Activated T-cell treated with anti-CD3 and anti-CD28 coated beads, Interleukin-2, amount 50 U/mL, for 24 hours (primary cell): ENCODE measurements around the gene KCNG2.
A peak's percentile ranks its signal among the peaks of the same experiment; 100 is the strongest.

ENCODE experiments used
- DNase-seq: peaks from one replicate; pipeline ENCODE4 v3.0.0-alpha.2; 2020
- H3K27ac Mint-ChIP-seq: 2 replicates; pipeline ENCODE4 v1.8.0; 2020; ENCODE audit warnings: mild to moderate bottlenecking, mixed read lengths
- H3K27me3 Mint-ChIP-seq: 2 replicates; pipeline ENCODE4 v1.8.0; 2020; ENCODE audit warnings: mixed read lengths
- H3K36me3 Mint-ChIP-seq: 2 replicates; pipeline ENCODE4 v1.8.0; 2020; ENCODE audit warnings: low read depth, mixed read lengths
- H3K4me1 Mint-ChIP-seq: 2 replicates; pipeline ENCODE4 v1.8.0; 2020; ENCODE audit warnings: low read depth, mixed read lengths
- H3K4me3 Mint-ChIP-seq: 2 replicates; pipeline ENCODE4 v1.8.0; 2020; ENCODE audit warnings: mild to moderate bottlenecking, moderate library complexity, mixed read lengths
- H3K9me3 Mint-ChIP-seq: 2 replicates; pipeline ENCODE4 v1.8.0; 2020; ENCODE audit warnings: mixed read lengths

KCNG2 gene

DNA sequence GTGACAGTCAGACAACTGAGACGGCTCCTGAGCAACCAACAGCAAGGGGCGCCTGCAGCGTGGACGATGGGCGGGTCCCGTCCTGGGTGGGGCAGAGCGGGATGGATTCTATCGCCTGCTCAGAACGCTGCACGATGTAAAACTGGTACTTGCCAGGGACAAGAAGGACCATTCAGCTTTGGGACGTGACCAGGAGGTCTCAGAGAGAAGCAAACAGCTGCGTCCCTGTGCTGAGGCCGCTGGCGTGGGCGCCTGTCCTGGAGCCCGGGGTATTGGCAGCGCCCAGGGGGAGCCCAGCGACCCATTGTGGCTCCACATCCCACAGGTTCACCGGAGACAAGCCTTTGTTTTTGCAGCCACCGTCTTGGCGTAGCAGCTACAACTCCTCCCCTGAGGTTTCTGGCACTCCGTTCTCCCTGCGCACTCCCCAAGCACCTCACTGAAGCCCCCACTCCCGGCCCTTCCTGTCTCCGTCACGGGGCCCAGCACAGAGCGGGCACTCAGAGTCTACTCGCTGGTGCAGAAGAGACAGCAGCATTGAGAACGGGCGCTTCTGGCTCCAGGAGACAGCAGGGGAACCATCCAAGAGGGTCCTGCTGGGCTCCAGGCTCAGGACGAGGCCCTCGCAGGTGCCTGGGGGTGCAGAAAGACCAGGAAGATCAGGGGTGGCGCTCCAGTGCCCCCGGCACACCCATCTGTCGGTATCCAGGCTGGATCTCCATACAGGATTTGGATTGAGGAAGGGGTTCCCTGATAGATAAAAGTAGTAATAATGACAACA is 22.1 kb upstream of the KCNG2 start:
- H3K27me3 Mint-ChIP-seq, result peaks cover 35% of the 10 kb centered on the region
- H3K36me3 Mint-ChIP-seq, result no peaks in the 10 kb centered on the region
- no peak for DNase-seq
- H3K27ac Mint-ChIP-seq, result no peak overlapping the region
- no peaks in the 10 kb centered on the region for H3K4me1 Mint-ChIP-seq
- no peak overlapping the region for H3K4me3 Mint-ChIP-seq
- no peaks in the 10 kb centered on the region for H3K9me3 Mint-ChIP-seq

DNA sequence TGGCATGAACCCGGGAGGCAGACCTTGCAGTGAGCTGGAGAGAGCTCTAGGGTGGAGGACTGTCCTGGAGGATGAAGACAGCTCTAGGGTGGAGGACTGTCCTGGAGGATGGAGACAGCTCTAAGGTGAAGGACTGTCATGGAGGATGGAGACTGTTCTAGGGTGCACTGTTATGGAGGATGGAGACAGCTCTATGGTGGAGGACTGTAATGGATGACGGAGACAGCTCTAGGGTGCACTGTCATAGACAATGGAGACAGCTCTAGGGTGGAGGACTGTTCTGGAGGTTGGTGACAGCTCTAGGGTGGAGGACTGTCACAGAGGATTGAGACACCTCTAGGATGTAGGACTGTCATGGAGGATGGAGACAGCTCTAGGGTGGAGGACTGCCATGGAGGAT is 21.1 kb upstream of the KCNG2 start:
- H3K36me3 Mint-ChIP-seq, result no peaks in the 10 kb centered on the region
- DNase-seq, result peak; percentile 3
- H3K27ac Mint-ChIP-seq, result no peak overlapping the region
- no peaks in the 10 kb centered on the region for H3K9me3 Mint-ChIP-seq
- peaks cover 35% of the 10 kb centered on the region for H3K27me3 Mint-ChIP-seq
- H3K4me3 Mint-ChIP-seq, result no peak overlapping the region
- no peaks in the 10 kb centered on the region for H3K4me1 Mint-ChIP-seq

DNA sequence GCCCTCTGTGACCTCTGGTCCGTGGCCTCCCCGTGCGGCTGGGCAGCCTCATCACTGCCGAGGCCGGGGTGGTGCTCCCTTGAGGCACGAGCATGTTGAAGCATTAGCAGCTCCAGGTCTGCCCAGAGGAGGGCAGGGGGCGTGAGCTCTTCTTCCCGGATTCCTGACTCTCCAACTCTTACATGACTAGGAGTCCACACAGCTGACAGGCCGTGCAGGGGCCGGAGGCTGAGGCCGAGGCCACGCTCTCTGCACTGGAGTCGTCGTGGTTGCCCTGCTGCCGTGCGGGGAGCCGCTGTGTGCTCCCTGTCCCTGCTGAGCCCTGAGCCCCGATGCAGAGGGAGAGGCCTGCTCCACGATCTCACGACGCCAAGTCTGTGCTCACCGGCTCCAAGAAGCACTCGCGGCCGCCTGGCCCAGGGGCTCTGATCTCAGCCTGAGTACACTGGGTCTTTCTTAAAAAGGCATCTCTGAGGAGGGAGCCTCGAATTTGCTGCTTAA is 19.4 kb upstream of the KCNG2 start:
- no peak overlapping the region for H3K27ac Mint-ChIP-seq
- H3K4me3 Mint-ChIP-seq, result no peak overlapping the region
- H3K9me3 Mint-ChIP-seq, result no peaks in the 10 kb centered on the region
- peaks cover 24% of the 10 kb centered on the region for H3K27me3 Mint-ChIP-seq
- DNase-seq, result peak; percentile 14
- H3K36me3 Mint-ChIP-seq, result no peaks in the 10 kb centered on the region
- no peaks in the 10 kb centered on the region for H3K4me1 Mint-ChIP-seq

- no peak overlapping the region for H3K4me3 Mint-ChIP-seq
- H3K4me1 Mint-ChIP-seq, result no peaks in the 10 kb centered on the region
- no peak overlapping the region for H3K27ac Mint-ChIP-seq
- peaks cover 24% of the 10 kb centered on the region for H3K27me3 Mint-ChIP-seq
- no peaks in the 10 kb centered on the region for H3K9me3 Mint-ChIP-seq
- H3K36me3 Mint-ChIP-seq, result no peaks in the 10 kb centered on the region
- DNase-seq, result peak; percentile 7
These were observed 18.6 kb upstream of the KCNG2 start for GRCh38 chr18:79779021-79779699.

DNA sequence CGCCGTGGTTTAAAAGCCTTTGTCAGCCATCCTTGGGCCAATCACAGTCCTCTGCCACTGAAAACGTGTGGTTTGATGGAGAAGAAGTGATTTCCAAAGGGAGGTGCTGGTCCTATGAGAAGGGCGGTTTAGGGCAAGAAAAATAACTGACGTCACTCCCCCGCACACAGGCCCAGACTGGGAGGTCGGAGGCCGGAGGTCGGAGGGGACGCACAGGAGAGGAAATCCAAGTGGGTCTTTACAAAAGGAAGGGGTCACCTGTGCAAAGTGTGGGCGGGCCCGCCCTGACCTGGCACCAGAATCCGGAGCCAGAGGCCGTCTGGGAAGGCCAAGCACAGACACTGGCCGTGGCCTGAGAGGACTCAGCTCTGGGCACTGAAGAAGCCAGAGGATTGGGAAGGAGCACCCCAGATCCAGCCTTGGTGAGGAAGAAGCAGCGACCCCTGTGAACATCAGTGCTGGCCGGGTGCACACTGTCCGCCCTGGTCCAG is 18.0 kb upstream of the KCNG2 start:
- H3K36me3 Mint-ChIP-seq, result no peaks in the 10 kb centered on the region
- H3K27me3 Mint-ChIP-seq, result peaks cover 26% of the 10 kb centered on the region
- H3K27ac Mint-ChIP-seq, result no peak overlapping the region
- H3K4me3 Mint-ChIP-seq, result no peak overlapping the region
- no peaks in the 10 kb centered on the region for H3K9me3 Mint-ChIP-seq
- no peaks in the 10 kb centered on the region for H3K4me1 Mint-ChIP-seq
- peak; percentile 15 for DNase-seq

DNA sequence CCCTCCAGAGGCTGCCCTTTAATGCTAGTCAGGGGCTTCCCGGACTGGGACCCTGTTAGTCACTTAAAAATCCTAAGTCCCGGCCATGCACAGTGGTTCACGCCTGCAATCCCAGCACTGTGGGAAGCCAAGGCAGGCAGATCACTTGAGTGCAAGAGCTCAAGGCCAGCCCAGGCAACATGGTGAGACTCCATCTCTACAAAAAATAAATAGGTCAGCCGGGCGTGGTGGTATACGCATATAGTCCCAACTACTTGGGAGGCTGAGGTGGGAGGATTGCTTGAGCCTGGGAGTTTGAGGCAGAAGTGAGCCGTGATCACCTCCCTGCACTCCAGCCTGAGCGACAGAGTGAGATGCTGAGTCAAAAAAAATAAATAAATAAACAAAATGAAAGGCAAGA is 17.2 kb upstream of the KCNG2 start:
- Mint-ChIP-seq H3K9me3 (no peaks in the 10 kb centered on the region), H3K27me3 (peaks cover 34% of the 10 kb centered on the region), H3K4me1 (no peaks in the 10 kb centered on the region), H3K27ac (no peak overlapping the region), H3K4me3 (no peak overlapping the region), H3K36me3 (no peaks in the 10 kb centered on the region)
- peak; percentile 25 for DNase-seq

DNA sequence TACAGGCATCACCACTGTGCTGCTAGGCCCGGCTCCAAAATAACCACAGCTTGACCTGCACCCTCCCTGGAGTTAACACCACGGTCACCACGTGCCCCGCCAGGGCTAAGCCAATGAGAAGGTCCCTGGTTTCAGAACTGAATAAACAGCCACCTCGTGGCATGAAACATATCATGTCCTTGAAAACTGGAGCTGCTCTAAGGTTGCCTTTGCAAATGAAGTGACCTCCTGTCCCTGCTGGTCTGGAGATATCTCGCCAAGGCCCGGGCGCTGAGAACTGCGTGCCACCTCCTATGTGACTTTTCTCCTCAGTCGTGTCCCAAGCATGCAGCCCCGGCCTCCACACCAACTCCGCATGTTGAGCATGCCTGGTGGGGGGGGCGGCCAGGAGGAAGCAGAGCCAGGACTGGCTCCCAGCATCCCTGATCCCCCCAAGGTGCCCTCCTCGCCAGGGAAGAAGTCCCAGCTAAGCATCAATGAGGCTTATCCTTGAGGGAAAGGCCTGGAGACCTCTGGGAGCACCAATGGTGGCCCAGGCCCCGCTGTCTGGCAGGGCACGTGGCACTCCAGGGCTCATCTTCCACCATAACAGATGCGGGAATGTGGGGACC is 16.3 kb upstream of the KCNG2 start:
- Mint-ChIP-seq H3K27me3 (peaks cover 41% of the 10 kb centered on the region), H3K4me3 (no peak overlapping the region)

GRCh38 chr18:79782566-79783308 is 15.0 kb upstream of the KCNG2 start:
- H3K27me3 Mint-ChIP-seq, result peaks cover 42% of the 10 kb centered on the region
- no peaks in the 10 kb centered on the region for H3K9me3 Mint-ChIP-seq
- peaks cover 1% of the 10 kb centered on the region for H3K4me1 Mint-ChIP-seq
- no peaks in the 10 kb centered on the region for H3K36me3 Mint-ChIP-seq
- H3K27ac Mint-ChIP-seq, result no peak overlapping the region
- peak; percentile 21 for DNase-seq
- no peak overlapping the region for H3K4me3 Mint-ChIP-seq

More for the DNA sequence above, 16.3 kb upstream of the KCNG2 start:
- no peaks in the 10 kb centered on the region for H3K4me1 Mint-ChIP-seq
- H3K27ac Mint-ChIP-seq, result no peak overlapping the region
- DNase-seq, result peak; percentile 13
- H3K36me3 Mint-ChIP-seq, result no peaks in the 10 kb centered on the region
- H3K9me3 Mint-ChIP-seq, result no peaks in the 10 kb centered on the region

DNA sequence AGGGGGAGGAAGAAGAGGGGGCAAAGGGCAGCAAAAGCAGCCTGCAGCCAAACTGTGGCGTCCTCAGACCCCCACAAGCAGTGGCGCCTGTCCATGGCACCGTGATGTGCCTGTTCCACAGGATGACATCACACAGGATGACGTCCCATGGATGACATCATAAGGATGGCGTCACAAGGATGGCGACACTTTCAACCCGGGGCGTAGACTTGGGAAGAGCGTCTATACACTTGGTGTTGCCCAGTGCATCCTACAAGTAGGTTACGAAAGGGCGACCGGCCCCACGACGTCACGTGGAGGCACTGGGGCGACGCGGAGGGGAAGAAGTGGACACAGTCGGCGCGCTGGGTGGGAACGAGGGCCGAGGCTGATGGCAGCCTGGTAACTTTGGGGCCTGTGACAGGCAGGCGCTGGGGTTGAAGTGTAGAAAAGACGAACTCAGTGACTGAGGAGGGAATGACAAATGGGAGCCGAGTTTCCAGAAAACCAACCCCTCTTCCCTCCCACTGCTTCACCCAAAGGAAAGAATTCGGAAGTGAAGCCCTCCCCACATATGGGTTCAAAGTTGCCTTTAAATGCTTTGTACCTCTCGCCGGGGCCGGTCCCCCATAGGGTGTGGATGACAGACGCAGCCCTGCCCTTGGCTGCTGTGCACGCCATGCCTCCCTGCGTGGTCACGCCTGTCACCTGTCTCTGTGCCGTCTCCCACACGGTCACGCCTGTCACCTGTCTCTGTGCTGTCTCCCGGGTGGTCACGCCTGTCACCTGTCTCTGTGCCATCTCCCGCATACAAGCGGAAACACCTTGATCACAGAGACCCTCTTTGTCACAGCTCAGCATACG is 13.4 kb upstream of the KCNG2 start:
- peaks cover 47% of the 10 kb centered on the region for H3K27me3 Mint-ChIP-seq

DNA sequence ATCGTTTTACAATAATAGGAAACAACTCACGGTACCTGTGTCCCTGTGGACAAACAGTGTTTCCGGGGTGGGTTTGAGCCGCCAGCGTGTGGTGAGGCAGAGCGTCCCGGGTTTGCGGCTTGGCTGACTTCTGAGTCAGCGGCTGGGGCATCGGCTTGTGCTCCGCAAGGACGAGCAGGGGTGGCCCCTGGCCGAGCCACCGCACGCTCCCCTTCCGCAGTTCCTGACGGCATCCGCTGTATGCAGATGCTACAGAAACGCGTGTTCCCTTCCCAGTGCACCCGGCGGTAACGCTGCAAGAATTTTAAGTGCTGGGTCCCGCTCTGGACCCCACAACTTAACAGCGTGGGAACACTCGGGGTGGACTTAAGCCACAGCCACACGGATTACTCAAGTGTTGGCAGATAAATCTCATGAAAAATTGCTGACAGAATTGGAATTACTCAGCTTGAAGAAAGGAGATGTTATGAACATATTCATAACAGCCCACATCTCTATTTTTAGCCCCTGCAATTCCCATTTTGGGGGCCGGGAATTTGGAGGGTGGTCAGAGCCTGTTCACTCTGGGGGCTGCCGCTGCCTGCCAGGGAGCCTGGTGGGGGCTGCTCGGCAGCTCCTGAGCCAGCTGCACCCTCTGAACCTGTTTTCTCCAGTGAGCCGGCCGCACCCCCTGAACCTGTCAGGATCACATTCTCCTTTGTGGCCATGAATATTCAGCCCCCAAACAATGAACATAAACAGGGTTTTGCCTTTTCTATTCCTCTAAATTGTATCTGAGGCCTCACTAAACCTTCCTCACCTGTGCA is 12.6 kb upstream of the KCNG2 start:
- Mint-ChIP-seq H3K27ac (no peak overlapping the region), H3K27me3 (peaks cover 53% of the 10 kb centered on the region), H3K4me3 (no peak overlapping the region), H3K9me3 (no peaks in the 10 kb centered on the region), H3K4me1 (peaks cover 3% of the 10 kb centered on the region), H3K36me3 (no peaks in the 10 kb centered on the region)
- no peak for DNase-seq

More for the DNA sequence above, 13.4 kb upstream of the KCNG2 start:
- H3K4me3 Mint-ChIP-seq, result no peak overlapping the region
- peaks cover 3% of the 10 kb centered on the region for H3K4me1 Mint-ChIP-seq
- DNase-seq, result no peak
- H3K36me3 Mint-ChIP-seq, result no peaks in the 10 kb centered on the region
- no peaks in the 10 kb centered on the region for H3K9me3 Mint-ChIP-seq
- no peak overlapping the region for H3K27ac Mint-ChIP-seq

DNA sequence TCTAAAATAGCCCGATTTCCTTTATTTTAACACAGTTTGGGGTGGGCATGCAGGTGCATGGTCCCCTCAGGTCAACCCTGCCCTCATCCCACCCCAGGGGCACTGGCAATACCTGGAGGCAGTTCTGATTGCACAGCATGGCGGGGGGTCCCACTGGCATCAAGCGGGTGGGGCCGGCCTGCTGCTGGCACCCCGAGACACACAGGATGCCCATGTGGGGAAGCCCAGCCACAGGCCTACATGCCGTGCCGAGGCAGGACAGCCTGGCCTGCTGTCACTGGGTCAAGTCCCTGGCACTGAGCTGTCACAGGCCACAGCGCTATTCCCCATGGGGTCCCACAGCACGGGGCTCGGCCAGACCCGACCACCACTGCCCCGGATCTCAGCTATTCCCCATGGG is 11.9 kb upstream of the KCNG2 start:
- Mint-ChIP-seq H3K9me3 (no peaks in the 10 kb centered on the region), H3K4me1 (peaks cover 3% of the 10 kb centered on the region), H3K27ac (no peak overlapping the region), H3K4me3 (no peak overlapping the region), H3K27me3 (peaks cover 60% of the 10 kb centered on the region), H3K36me3 (no peaks in the 10 kb centered on the region)
- no peak for DNase-seq

GRCh38 chr18:79786304-79786703 is 11.4 kb upstream of the KCNG2 start:
- peaks cover 64% of the 10 kb centered on the region for H3K27me3 Mint-ChIP-seq
- no peak overlapping the region for H3K27ac Mint-ChIP-seq
- no peak overlapping the region for H3K4me3 Mint-ChIP-seq
- no peaks in the 10 kb centered on the region for H3K9me3 Mint-ChIP-seq
- no peaks in the 10 kb centered on the region for H3K36me3 Mint-ChIP-seq
- peaks cover 5% of the 10 kb centered on the region for H3K4me1 Mint-ChIP-seq
- DNase-seq, result no peak
